Measurements from ENCODE around the gene IFI35. TPM values are rescaled to one million over a fixed set of nuclear protein-coding genes. Genes with fewer than 3 reads are reported as not detected.

Gene IFI35
- total and polyA plus RNA-seq, 9 donors = 13.0 to 39.7 (median 29.7) TPM

DNA sequence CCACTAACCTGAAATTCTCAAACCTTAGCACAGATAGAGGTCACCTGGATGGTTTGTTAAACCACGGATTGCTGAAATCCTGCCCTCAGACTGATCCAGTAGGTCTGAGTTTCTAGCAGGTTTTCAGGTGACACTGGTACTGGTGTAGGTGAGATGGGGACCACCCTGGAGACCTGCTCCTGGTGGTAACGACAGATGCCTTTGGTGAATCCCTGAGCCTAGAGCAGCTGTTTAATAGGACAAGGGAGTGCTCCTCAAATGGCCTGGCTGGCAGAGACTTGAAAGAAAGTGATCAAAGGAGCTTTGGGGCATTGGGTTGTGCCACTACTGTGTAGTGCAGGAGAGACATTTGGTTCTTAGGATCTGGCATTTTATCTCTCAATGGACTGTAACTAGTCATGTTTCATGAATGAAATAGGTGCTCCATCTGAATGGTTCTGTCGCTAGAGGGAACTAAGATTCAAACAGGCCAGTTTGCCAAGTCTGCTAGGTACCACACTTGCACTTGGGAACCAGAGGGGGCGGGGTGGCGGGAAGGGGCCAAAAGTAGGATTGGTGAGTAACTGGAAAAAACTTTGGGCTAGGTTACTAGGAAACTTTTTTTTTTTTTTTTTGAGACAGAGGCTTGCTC is 2.9 kb upstream of the IFI35 start:
- peaks cover 5% of the 10 kb centered on the region for H3K4me1 ChIP-seq (ENCODE audit: insufficient read depth)
- H3K9me3 ChIP-seq = no peaks in the 10 kb centered on the region
- no peak overlapping the region for H3K4me3 ChIP-seq
- no peaks in the 10 kb centered on the region for H3K27me3 ChIP-seq
- TF ChIP-seq, protein P1, sequence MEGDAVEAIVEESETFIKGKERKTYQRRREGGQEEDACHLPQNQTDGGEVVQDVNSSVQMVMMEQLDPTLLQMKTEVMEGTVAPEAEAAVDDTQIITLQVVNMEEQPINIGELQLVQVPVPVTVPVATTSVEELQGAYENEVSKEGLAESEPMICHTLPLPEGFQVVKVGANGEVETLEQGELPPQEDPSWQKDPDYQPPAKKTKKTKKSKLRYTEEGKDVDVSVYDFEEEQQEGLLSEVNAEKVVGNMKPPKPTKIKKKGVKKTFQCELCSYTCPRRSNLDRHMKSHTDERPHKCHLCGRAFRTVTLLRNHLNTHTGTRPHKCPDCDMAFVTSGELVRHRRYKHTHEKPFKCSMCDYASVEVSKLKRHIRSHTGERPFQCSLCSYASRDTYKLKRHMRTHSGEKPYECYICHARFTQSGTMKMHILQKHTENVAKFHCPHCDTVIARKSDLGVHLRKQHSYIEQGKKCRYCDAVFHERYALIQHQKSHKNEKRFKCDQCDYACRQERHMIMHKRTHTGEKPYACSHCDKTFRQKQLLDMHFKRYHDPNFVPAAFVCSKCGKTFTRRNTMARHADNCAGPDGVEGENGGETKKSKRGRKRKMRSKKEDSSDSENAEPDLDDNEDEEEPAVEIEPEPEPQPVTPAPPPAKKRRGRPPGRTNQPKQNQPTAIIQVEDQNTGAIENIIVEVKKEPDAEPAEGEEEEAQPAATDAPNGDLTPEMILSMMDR (IDR thresholded peaks at IDR 0.05) = no peak
- no peak for TF ChIP-seq POLR2A (IDR thresholded peaks at IDR 0.05)
- no peak for TF ChIP-seq EP300 (IDR thresholded peaks at IDR 0.05)
- intact Hi-C loops (cut with DNase I) = no loop called here
- H3K36me3 ChIP-seq = no peaks in the 10 kb centered on the region
- no peak for DNase-seq
- 62 to 75% (median 68%) methylated on average over 5 of the region's 5 CpGs for WGBS, 3 donors
- no peak overlapping the region for H3K27ac ChIP-seq

DNA sequence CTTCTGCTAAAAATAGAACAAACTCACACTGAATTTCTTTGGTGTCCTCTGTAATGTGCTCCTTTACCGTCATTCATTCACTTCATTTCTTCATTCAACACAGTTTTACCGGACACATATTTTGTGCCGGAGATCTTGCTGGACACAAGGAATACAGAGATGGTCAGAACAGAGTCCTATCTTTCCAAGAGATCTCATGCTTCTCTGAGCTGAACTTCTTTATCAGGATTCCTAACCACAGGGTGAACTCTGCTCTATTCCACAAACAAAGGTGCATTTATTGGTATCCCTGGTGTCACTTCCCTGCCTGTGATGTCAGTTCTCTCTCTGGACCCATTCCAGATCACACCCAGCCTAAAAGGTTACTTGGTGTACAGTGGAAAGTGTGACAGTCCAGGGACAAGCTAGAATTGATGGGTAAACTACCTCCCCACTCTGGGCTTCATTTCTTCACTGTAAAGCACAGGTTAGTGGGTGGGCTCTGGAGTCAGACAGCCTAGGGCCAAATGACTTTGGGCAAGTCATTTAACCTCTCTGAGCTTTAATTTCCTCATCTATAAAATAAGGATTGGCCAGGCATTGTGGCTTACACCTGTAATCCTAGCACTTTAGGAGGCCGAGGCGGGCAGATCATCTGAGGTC is 4.2 kb downstream of the IFI35 start:
- Histone ChIP-seq H3K27me3 (no peaks in the 10 kb centered on the region), H3K27ac (no peak overlapping the region), H3K4me3 (no peak overlapping the region), H3K4me1 (ENCODE audit: insufficient read depth) (peaks cover 8% of the 10 kb centered on the region), H3K36me3 (no peaks in the 10 kb centered on the region), H3K9me3 (no peaks in the 10 kb centered on the region)
- no peak for DNase-seq
- intact Hi-C loops (cut with DNase I) = no loop called here
- 53 to 71% (median 57%) methylated on average over 5 of the region's 5 CpGs for WGBS, 3 donors
- TF ChIP-seq, protein P1 (IDR thresholded peaks at IDR 0.05) = no peak
- no peak for TF ChIP-seq EP300 (IDR thresholded peaks at IDR 0.05)
- no peak for TF ChIP-seq POLR2A (IDR thresholded peaks at IDR 0.05)

DNA sequence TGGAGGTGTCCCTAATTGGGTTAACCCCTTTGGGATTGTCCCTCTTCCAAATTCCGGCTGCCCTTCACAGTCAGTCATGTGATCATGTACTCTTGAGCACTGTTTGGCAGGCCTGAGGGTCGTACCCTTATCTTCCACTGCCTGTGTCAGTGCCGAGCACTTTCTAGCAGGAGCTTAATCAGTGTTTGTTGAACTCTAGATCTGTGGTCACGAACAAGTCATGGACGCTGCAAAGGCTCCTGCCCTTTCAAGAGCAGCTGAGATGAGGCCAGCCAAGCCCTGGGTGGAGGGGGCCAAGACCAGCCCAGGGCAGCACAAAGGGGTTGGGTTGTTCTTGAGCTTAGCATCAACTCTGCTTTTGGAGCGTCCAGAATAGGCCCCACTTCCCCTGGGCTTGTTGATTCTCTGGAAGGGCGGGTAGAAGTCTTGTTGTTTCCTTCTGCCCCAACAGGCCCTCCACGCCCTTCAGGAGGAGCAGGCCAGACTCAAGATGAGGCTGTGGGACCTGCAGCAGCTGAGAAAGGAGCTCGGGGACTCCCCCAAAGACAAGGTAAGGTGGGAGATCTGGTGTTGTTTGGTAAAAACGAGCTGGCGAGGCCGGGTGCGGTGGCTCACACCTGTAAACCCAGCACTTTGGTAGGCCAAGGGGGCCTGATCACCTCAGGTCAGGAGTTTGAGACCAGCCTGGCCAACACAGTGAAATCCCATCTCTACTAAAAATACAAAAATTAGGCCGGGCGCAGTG is 5.3 kb downstream of the IFI35 start:
- peak overlapping the region in 1 of 2 donors; percentile 22 for H3K27ac ChIP-seq
- H3K9me3 ChIP-seq = no peaks in the 10 kb centered on the region
- no peaks in the 10 kb centered on the region for H3K36me3 ChIP-seq
- WGBS, 3 donors = 40 to 54% (median 45%) methylated on average over 15 of the region's 15 CpGs
- H3K4me3 ChIP-seq = no peak overlapping the region
- H3K4me1 ChIP-seq (ENCODE audit: insufficient read depth) = peaks cover 8% of the 10 kb centered on the region
- no peaks in the 10 kb centered on the region for H3K27me3 ChIP-seq
- TF ChIP-seq POLR2A (IDR thresholded peaks at IDR 0.05) (no peak), EP300 (IDR thresholded peaks at IDR 0.05) (no peak)
- TF ChIP-seq, protein P1 (IDR thresholded peaks at IDR 0.05) = no peak
- intact Hi-C loops (cut with DNase I) = no loop called here
- DNase-seq = peak in 2 of 5 donors; percentile 51 to 81

DNA sequence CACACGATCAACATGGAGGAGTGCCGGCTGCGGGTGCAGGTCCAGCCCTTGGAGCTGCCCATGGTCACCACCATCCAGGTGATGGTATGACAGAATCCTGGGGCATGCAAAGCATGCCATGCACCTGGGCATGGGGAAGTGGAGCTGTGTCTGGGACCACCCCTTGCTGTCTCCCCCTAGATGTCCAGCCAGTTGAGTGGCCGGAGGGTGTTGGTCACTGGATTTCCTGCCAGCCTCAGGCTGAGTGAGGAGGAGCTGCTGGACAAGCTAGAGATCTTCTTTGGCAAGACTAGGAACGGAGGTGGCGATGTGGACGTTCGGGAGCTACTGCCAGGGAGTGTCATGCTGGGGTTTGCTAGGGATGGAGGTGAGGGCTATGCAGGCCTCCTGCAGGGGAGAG is 6.7 kb downstream of the IFI35 start:
- H3K27me3 ChIP-seq = no peaks in the 10 kb centered on the region
- TF ChIP-seq EP300 (IDR thresholded peaks at IDR 0.05) = no peak
- TF ChIP-seq, protein P1 (IDR thresholded peaks at IDR 0.05) = no peak
- TF ChIP-seq POLR2A (IDR thresholded peaks at IDR 0.05) = no peak
- WGBS, 3 donors = 77 to 81% (median 79%) methylated on average over 8 of the region's 8 CpGs
- no peak overlapping the region for H3K27ac ChIP-seq
- peaks cover 5% of the 10 kb centered on the region for H3K4me1 ChIP-seq (ENCODE audit: insufficient read depth)
- H3K36me3 ChIP-seq = no peaks in the 10 kb centered on the region
- H3K9me3 ChIP-seq = no peaks in the 10 kb centered on the region
- no peak for DNase-seq
- intact Hi-C loops (cut with DNase I) = no loop called here
- no peak overlapping the region for H3K4me3 ChIP-seq
